Endothelial cell (in vitro differentiated cells): ENCODE data around the gene FBLN2. TPM values are rescaled to one million over a fixed set of nuclear protein-coding genes. Genes with fewer than 3 reads are reported as not detected.

Source experiments
- DNase-seq: peaks from one replicate; pipeline ENCODE4 v3.0.0; 2021; ENCODE audit warnings: low spot score
- H3K27ac Mint-ChIP-seq: one replicate; pipeline ENCODE4 v1.8.0; 2021; ENCODE audit warnings: mixed read lengths, inconsistent platforms; ENCODE audit not compliant: unreplicated experiment
- H3K27me3 Mint-ChIP-seq: one replicate; pipeline ENCODE4 v1.8.0; 2021; ENCODE audit warnings: mild to moderate bottlenecking, moderate library complexity, mixed read lengths, inconsistent platforms; ENCODE audit not compliant: unreplicated experiment
- H3K36me3 Mint-ChIP-seq: one replicate; pipeline ENCODE4 v1.8.0; 2021; ENCODE audit warnings: mild to moderate bottlenecking, low read depth, mixed read lengths, inconsistent platforms; ENCODE audit not compliant: unreplicated experiment
- H3K4me1 Mint-ChIP-seq: one replicate; pipeline ENCODE4 v1.8.0; 2021; ENCODE audit warnings: mild to moderate bottlenecking, mixed read lengths, inconsistent platforms; ENCODE audit not compliant: unreplicated experiment
- H3K4me3 Mint-ChIP-seq: one replicate; pipeline ENCODE4 v1.8.0; 2021; ENCODE audit warnings: mild to moderate bottlenecking, mixed read lengths, inconsistent platforms; ENCODE audit not compliant: unreplicated experiment
- H3K9me3 Mint-ChIP-seq: one replicate; pipeline ENCODE4 v1.8.0; 2021; ENCODE audit warnings: mixed read lengths, inconsistent platforms; ENCODE audit not compliant: unreplicated experiment
- CTCF ChIP-seq: fragments of 200-600 bp; sonication (generic); IDR thresholded peaks from one replicate; pipeline ENCODE4 v1.5.0; 2021; ENCODE audit warnings: antibody characterized with exemption; ENCODE audit not compliant: unreplicated experiment
- total RNA-seq: library from RNA; stranded (reverse); fragmentation: NEBNext Ultra II Directional; extraction: Animal tissue kit (Norgen Biotek cat#: 25700); gene quantifications from one replicate; pipeline ENCODE4 v1.2.1, GENCODE V29; 2021; ENCODE audit not compliant: unreplicated experiment

The FBLN2 gene
- total RNA-seq, 1 donor from 2014 or later: 10.5 TPM

- H3K4me1 Mint-ChIP-seq: peaks cover 19% of the 10 kb centered on the region
- no peak overlapping the region for H3K27ac Mint-ChIP-seq
- no peak for DNase-seq
- TF ChIP-seq CTCF: no peak
- peaks cover 22% of the 10 kb centered on the region for H3K27me3 Mint-ChIP-seq
- H3K36me3 Mint-ChIP-seq: no peaks in the 10 kb centered on the region
- no peaks in the 10 kb centered on the region for H3K9me3 Mint-ChIP-seq
- no peak overlapping the region for H3K4me3 Mint-ChIP-seq
Observed at GRCh38 chr3:13539292-13539638, 9.7 kb upstream of the FBLN2 start.

GRCh38 chr3:13539671-13540070 lies 9.3 kb upstream of the FBLN2 start:
- Mint-ChIP-seq H3K27ac (peak overlapping the region; percentile 13), H3K36me3 (no peaks in the 10 kb centered on the region), H3K27me3 (peaks cover 22% of the 10 kb centered on the region), H3K4me3 (no peak overlapping the region), H3K4me1 (peaks cover 19% of the 10 kb centered on the region), H3K9me3 (no peaks in the 10 kb centered on the region)
- DNase-seq: no peak
- TF ChIP-seq CTCF: no peak

GRCh38 chr3:13540297-13540995 lies 8.5 kb upstream of the FBLN2 start:
- peaks cover 5% of the 10 kb centered on the region for H3K36me3 Mint-ChIP-seq
- H3K27ac Mint-ChIP-seq: no peak overlapping the region
- no peak overlapping the region for H3K4me3 Mint-ChIP-seq
- no peak for DNase-seq
- no peak for TF ChIP-seq CTCF
- H3K9me3 Mint-ChIP-seq: no peaks in the 10 kb centered on the region
- peaks cover 24% of the 10 kb centered on the region for H3K4me1 Mint-ChIP-seq
- peaks cover 23% of the 10 kb centered on the region for H3K27me3 Mint-ChIP-seq

- Mint-ChIP-seq H3K27ac (no peak overlapping the region), H3K4me1 (peaks cover 18% of the 10 kb centered on the region), H3K27me3 (peaks cover 25% of the 10 kb centered on the region), H3K9me3 (no peaks in the 10 kb centered on the region), H3K4me3 (no peak overlapping the region), H3K36me3 (peaks cover 5% of the 10 kb centered on the region)
- no peak for TF ChIP-seq CTCF
- no peak for DNase-seq
Observed at GRCh38 chr3:13541691-13542090, 7.2 kb upstream of the FBLN2 start.

GRCh38 chr3:13542142-13542541 lies 6.8 kb upstream of the FBLN2 start:
- TF ChIP-seq CTCF: no peak
- no peak overlapping the region for H3K27ac Mint-ChIP-seq

More at GRCh38 chr3:13542142-13542541, 6.8 kb upstream of the FBLN2 start:
- H3K27me3 Mint-ChIP-seq: peaks cover 24% of the 10 kb centered on the region
- H3K4me3 Mint-ChIP-seq: no peak overlapping the region
- no peaks in the 10 kb centered on the region for H3K9me3 Mint-ChIP-seq
- H3K36me3 Mint-ChIP-seq: peaks cover 7% of the 10 kb centered on the region
- no peak for DNase-seq
- H3K4me1 Mint-ChIP-seq: peaks cover 14% of the 10 kb centered on the region
